Small intestine (tissue), 7 donors: ENCODE measurements around the gene PRDM2. TPM values are rescaled to one million over a fixed set of nuclear protein-coding genes. Genes with fewer than 3 reads are reported as not detected.

ENCODE experiments used
- DNase-seq, 2 donors: peaks; one replicate each; pipeline versions ENCODE4 v3.0.0 to v3.0.0-alpha.2; 2013
- FAIRE-seq: peaks from 2 replicates; lab custom pipeline; 2012; peaks lifted over from hg19 to GRCh38; lab: Jason Lieb, UNC
- H3K27ac ChIP-seq, 3 donors: one replicate each; pipeline ENCODE4 v1.5.1; 2013; ENCODE audit warnings: low read length in 2 of 3, mild to moderate bottlenecking in 2 of 3, control low read depth in 1 of 3, inconsistent platforms in 1 of 3, low read depth in 1 of 3, moderate library complexity in 1 of 3
- H3K27me3 ChIP-seq, 3 donors: one replicate each; pipeline ENCODE4 v1.6.1; 2013; ENCODE audit warnings: low read length in 3 of 3, inconsistent platforms in 1 of 3; ENCODE audit not compliant: control insufficient read depth in 3 of 3, insufficient read depth in 3 of 3
- H3K36me3 ChIP-seq, 3 donors: one replicate each; pipeline ENCODE4 v1.6.1; 2013; ENCODE audit warnings: low read length in 3 of 3, inconsistent platforms in 1 of 3, low read depth in 1 of 3, mild to moderate bottlenecking in 1 of 3, moderate library complexity in 1 of 3; ENCODE audit not compliant: control insufficient read depth in 3 of 3, insufficient read depth in 2 of 3
- H3K4me1 ChIP-seq, 3 donors: one replicate each; pipeline ENCODE4 v1.6.1; 2013; ENCODE audit warnings: low read length in 2 of 3, inconsistent platforms in 1 of 3, low read depth in 1 of 3, mild to moderate bottlenecking in 1 of 3, moderate library complexity in 1 of 3; ENCODE audit not compliant: control insufficient read depth in 3 of 3, insufficient read depth in 2 of 3
- H3K4me3 ChIP-seq, 3 donors: one replicate each; pipeline ENCODE4 v1.5.1; 2013; ENCODE audit warnings: low read length in 3 of 3, control low read depth in 1 of 3, inconsistent platforms in 1 of 3, low read depth in 1 of 3, mild to moderate bottlenecking in 1 of 3, moderate library complexity in 1 of 3
- H3K9me3 ChIP-seq, 2 donors: one replicate each; pipeline ENCODE4 v1.6.1; 2013; ENCODE audit warnings: low read depth in 1 of 2, low read length in 1 of 2; ENCODE audit not compliant: control insufficient read depth in 2 of 2, insufficient read depth in 1 of 2
- WGBS, 3 donors: extraction: QIAGEN DNeasy Blood & Tissue Kit; methylation state at CpG; one replicate each; pipeline ENCODE4 v1.1.7; 2013; 5-methylcytosine and 5-hydroxymethylcytosine counted together
- polyA plus RNA-seq, 4 donors: library from polyadenylated mRNA; stranded (reverse) in 3 of 4; unstranded in 1 of 4; fragments of 200-250 nt in 3 of 4; fragments of 120-200 nt in 1 of 4; gene quantifications; one replicate each; pipeline versions ENCODE4 v1.2.1 to v1.2.3, GENCODE V29; 2013
- donor health status: healthy with polysubstance abuse.
- donor health status: control.
- donor health status: control.
- donor health status: Bipolar disorder and iron deficiency.
- donor health status: healthy.

The PRDM2 gene
- polyA plus RNA-seq, 4 donors: 9.5 to 22.7 (median 11.7) TPM

DNA sequence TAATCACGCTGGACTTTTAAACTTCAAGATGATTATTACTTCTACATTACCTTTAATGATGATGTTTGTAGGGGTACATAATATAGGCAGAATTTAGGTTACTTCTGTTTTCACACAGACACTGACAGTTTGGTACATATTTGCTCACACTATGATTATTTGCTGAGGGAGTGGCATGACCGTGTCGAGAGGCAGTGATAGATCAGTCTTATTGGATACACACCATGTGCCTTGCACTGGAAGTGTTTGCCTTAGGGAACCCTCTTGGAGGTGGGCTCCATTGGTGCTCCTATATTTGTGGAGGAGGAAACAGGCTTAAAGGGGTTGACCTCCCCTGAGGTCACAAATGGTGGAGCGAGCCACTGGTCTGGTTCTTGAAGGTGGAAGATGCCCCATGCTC lies 132.1 kb downstream of the PRDM2 start:
- WGBS, 3 donors: 23 to 56% (median 42%) methylated on average over 4 of the region's 4 CpGs
- no peak for DNase-seq

GRCh38 chr1:13832536-13832935 lies 132.5 kb downstream of the PRDM2 start:
- Histone ChIP-seq H3K4me3 (no peak overlapping the region), H3K36me3 (no peaks in the 10 kb centered on the region), H3K27me3 (peaks cover 0 to 12% (median 5%) of the 10 kb centered on the region in 3 donors), H3K27ac (no peak overlapping the region), H3K9me3 (no peaks in the 10 kb centered on the region), H3K4me1 (peaks cover 0 to 11% (median 4%) of the 10 kb centered on the region in 3 donors)
- 10 to 47% (median 29%) methylated on average over 4 of the region's 4 CpGs for WGBS, 3 donors
- DNase-seq (peak in 1 of 2 donors; percentile 68), FAIRE-seq (no peak)

More for the DNA sequence above, 132.1 kb downstream of the PRDM2 start:
- Histone ChIP-seq H3K4me1 (peaks cover 0 to 11% (median 4%) of the 10 kb centered on the region in 3 donors), H3K27me3 (peaks cover 0 to 12% (median 5%) of the 10 kb centered on the region in 3 donors), H3K36me3 (no peaks in the 10 kb centered on the region), H3K4me3 (no peak overlapping the region), H3K27ac (no peak overlapping the region), H3K9me3 (no peaks in the 10 kb centered on the region)
- no peak for FAIRE-seq

DNA sequence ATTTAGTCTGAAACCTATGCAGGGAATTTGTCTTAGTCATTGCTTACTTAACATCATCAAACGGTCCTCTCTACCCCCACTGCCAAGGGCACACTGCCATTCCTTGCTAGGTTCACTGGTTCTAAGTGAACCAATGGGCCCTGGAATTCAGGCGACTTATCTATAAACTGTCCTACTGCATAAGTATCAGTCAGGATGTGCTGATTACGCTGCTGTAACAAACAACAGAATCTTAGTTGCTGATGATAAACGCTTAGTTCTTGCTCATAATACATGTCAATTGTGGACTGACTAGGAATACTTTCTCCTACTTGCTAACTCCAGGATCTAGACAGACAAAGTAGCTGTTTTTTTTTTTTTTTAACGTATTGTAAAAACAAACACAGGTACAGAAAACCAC lies 136.1 kb downstream of the PRDM2 start:
- Histone ChIP-seq H3K27ac (no peak overlapping the region), H3K36me3 (no peaks in the 10 kb centered on the region), H3K4me1 (peaks cover 0 to 4% (median 0%) of the 10 kb centered on the region in 3 donors), H3K4me3 (no peak overlapping the region), H3K9me3 (no peaks in the 10 kb centered on the region), H3K27me3 (peaks cover 0 to 12% (median 0%) of the 10 kb centered on the region in 3 donors)
- DNase-seq: no peak
- WGBS, 3 donors: 73 to 91% (median 84%) methylated on average over 5 of the region's 5 CpGs
- no peak for FAIRE-seq

GRCh38 chr1:13836631-13837030 lies 136.6 kb downstream of the PRDM2 start:
- peaks cover 0 to 12% (median 0%) of the 10 kb centered on the region in 3 donors for H3K27me3 ChIP-seq
- peaks cover 0 to 4% (median 0%) of the 10 kb centered on the region in 3 donors for H3K4me1 ChIP-seq
- no peak overlapping the region for H3K27ac ChIP-seq
- H3K36me3 ChIP-seq: no peaks in the 10 kb centered on the region
- no peaks in the 10 kb centered on the region for H3K9me3 ChIP-seq
- FAIRE-seq (no peak), DNase-seq (no peak)
- WGBS, 3 donors: 70 to 90% (median 87%) methylated on average over 1 of the region's 1 CpG
- no peak overlapping the region for H3K4me3 ChIP-seq

GRCh38 chr1:13838236-13838635 lies 138.2 kb downstream of the PRDM2 start:
- no peak overlapping the region for H3K4me3 ChIP-seq
- H3K4me1 ChIP-seq: no peaks in the 10 kb centered on the region
- DNase-seq: no peak
- no peaks in the 10 kb centered on the region for H3K36me3 ChIP-seq
- FAIRE-seq: no peak
- no peaks in the 10 kb centered on the region for H3K9me3 ChIP-seq
- H3K27me3 ChIP-seq: peaks cover 0 to 7% (median 0%) of the 10 kb centered on the region in 3 donors
- H3K27ac ChIP-seq: no peak overlapping the region
- 82 to 100% (median 89%) methylated on average over 1 of the region's 1 CpG for WGBS, 3 donors

GRCh38 chr1:13842497-13842896 lies 142.5 kb downstream of the PRDM2 start:
- no peak for FAIRE-seq
- no peaks in the 10 kb centered on the region for H3K4me1 ChIP-seq
- DNase-seq: no peak
- H3K36me3 ChIP-seq: no peaks in the 10 kb centered on the region
- H3K27ac ChIP-seq: no peak overlapping the region
- no peak overlapping the region for H3K4me3 ChIP-seq
- WGBS, 3 donors: 87 to 93% (median 92%) methylated on average over 2 of the region's 2 CpGs
- no peaks in the 10 kb centered on the region for H3K9me3 ChIP-seq
- peaks cover 0 to 7% (median 4%) of the 10 kb centered on the region in 3 donors for H3K27me3 ChIP-seq

GRCh38 chr1:13851726-13852125 lies 151.7 kb downstream of the PRDM2 start:
- FAIRE-seq (no peak), DNase-seq (peak; percentile 34 to 54)
- Histone ChIP-seq H3K4me3 (no peak overlapping the region), H3K36me3 (no peaks in the 10 kb centered on the region), H3K9me3 (peaks cover 0 to 25% of the 10 kb centered on the region in 2 donors), H3K4me1 (no peaks in the 10 kb centered on the region), H3K27me3 (peaks cover 0 to 4% (median 0%) of the 10 kb centered on the region in 3 donors), H3K27ac (no peak overlapping the region)
- WGBS, 3 donors: 16 to 57% (median 35%) methylated on average over 2 of the region's 2 CpGs

GRCh38 chr1:13855554-13855953 lies 155.6 kb downstream of the PRDM2 start:
- DNase-seq: no peak
- peaks cover 0 to 2% (median 0%) of the 10 kb centered on the region in 3 donors for H3K4me1 ChIP-seq
- peaks cover 0 to 15% of the 10 kb centered on the region in 2 donors for H3K9me3 ChIP-seq
- H3K27ac ChIP-seq: no peak overlapping the region
- no peak for FAIRE-seq
- no peak overlapping the region for H3K4me3 ChIP-seq
- peaks cover 0 to 4% (median 0%) of the 10 kb centered on the region in 3 donors for H3K27me3 ChIP-seq
- H3K36me3 ChIP-seq: no peaks in the 10 kb centered on the region
- WGBS, 3 donors: 71 to 94% (median 81%) methylated on average over 1 of the region's 1 CpG

DNA sequence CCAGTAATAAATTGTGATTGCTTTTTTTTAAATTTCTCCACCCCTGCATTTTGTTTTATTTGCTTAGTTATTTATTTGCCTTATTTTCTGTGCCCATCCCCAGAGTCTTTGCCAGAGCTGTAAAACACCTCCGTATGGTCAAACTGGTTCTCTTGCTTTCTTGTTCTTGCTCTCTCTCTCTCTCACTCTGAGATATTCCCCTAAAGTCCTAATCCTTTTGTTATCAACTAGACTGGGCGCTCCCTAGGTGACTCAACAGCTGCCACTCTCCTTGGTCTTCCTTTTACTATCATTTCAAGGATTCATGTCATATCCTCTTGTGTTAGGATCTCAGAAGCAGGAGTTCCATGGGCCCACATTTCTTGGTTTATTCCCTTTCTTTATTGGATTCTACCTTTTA lies 160.0 kb downstream of the PRDM2 start:
- 16 to 47% (median 37%) methylated on average over 2 of the region's 2 CpGs for WGBS, 3 donors
- Histone ChIP-seq H3K27me3 (peaks cover 0 to 7% (median 0%) of the 10 kb centered on the region in 3 donors), H3K4me1 (peaks cover 0 to 2% (median 0%) of the 10 kb centered on the region in 3 donors), H3K27ac (no peak overlapping the region), H3K4me3 (no peak overlapping the region), H3K36me3 (no peaks in the 10 kb centered on the region), H3K9me3 (peaks cover 0 to 12% of the 10 kb centered on the region in 2 donors)
- FAIRE-seq (no peak), DNase-seq (peak; percentile 55 to 75)
